Central memory CD4-positive, alpha-beta T cell (primary cell): ENCODE measurements around the gene CRELD2.

Source experiments
- DNase-seq: peaks from one replicate; pipeline ENCODE4 v3.0.0; 2022

CRELD2 gene

GRCh38 chr22:49913446-49913845 lies 5.0 kb upstream of the CRELD2 start:
- no peak for DNase-seq

GRCh38 chr22:49914256-49914655 lies 4.2 kb upstream of the CRELD2 start:
- DNase-seq: no peak

- DNase-seq: no peak
Observed at GRCh38 chr22:49915610-49916009, 2.8 kb upstream of the CRELD2 start.

- no peak for DNase-seq
Observed at GRCh38 chr22:49916831-49917230, 1.6 kb upstream of the CRELD2 start.

GRCh38 chr22:49918911-49919881 lies 762 bp downstream of the CRELD2 start:
- no peak for DNase-seq

- no peak for DNase-seq
Observed at GRCh38 chr22:49920859-49921258, 2.4 kb downstream of the CRELD2 start.

- DNase-seq: no peak
Observed at GRCh38 chr22:49921508-49922278, 3.3 kb downstream of the CRELD2 start.

GRCh38 chr22:49922484-49922883 lies 4.0 kb downstream of the CRELD2 start:
- DNase-seq: no peak

- DNase-seq: no peak
Observed at GRCh38 chr22:49922926-49923325, 4.5 kb downstream of the CRELD2 start.

- no peak for DNase-seq
Observed at GRCh38 chr22:49923445-49923844, 5.0 kb downstream of the CRELD2 start.

- DNase-seq: no peak
Observed at GRCh38 chr22:49924113-49924833, 5.8 kb downstream of the CRELD2 start.

- DNase-seq: peak; percentile 85
Observed at GRCh38 chr22:49925525-49926128, 7.2 kb downstream of the CRELD2 start.

- no peak for DNase-seq
Observed at GRCh38 chr22:49926916-49927315, 8.5 kb downstream of the CRELD2 start.

- no peak for DNase-seq
Observed at GRCh38 chr22:49927483-49928184, 9.2 kb downstream of the CRELD2 start.

GRCh38 chr22:49928185-49928495 lies 9.7 kb downstream of the CRELD2 start:
- no peak for DNase-seq

- no peak for DNase-seq
Observed at GRCh38 chr22:49928555-49929210, 10.2 kb downstream of the CRELD2 start.

- peak; percentile 72 for DNase-seq
Observed at GRCh38 chr22:49929211-49929979, 11.0 kb downstream of the CRELD2 start.

GRCh38 chr22:49929994-49930575 lies 11.7 kb downstream of the CRELD2 start:
- no peak for DNase-seq

GRCh38 chr22:49930596-49931412 lies 12.4 kb downstream of the CRELD2 start:
- peak; percentile 33 for DNase-seq
